GM19239 (cell line): ENCODE data around the gene NSMCE1.
"Not testable (repeated sequence)": the region's sequence is repeated elsewhere in the genome, so short reads cannot be mapped to it uniquely, and the experiment has no call there.

Source experiments
- DNase-seq: peaks from one replicate; pipeline ENCODE4 v3.0.0; 2011; ENCODE audit warnings: low spot score; ENCODE audit not compliant: insufficient read length
- FAIRE-seq: peaks from 2 replicates; lab custom pipeline; 2011; peaks lifted over from hg19 to GRCh38; lab: Jason Lieb, UNC

NSMCE1 gene

GRCh38 chr16:27220991-27221390 is 47.6 kb downstream of the NSMCE1 start:
- DNase-seq (no peak), FAIRE-seq (no peak)

GRCh38 chr16:27220527-27220926 is 48.0 kb downstream of the NSMCE1 start:
- FAIRE-seq = no peak
- DNase-seq = no peak

DNA sequence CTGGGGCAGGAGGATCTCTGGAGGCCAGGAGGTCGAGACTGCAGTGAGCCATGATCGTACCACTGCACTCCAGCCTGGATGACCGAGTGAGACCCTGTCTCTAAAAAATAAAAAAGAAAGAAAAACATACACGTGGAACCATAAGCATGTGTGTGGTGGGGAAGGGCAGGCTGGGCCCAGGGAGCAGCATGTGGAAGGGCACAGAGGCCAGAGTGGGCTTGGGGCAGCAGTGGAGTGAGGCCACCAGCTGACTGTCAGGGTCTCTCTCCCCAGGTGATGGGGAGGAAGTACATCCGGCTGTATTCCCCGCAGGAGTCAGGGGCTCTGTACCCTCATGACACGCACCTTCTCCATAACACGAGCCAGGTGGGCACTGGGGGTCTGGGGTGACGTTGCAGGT is 48.5 kb downstream of the NSMCE1 start:
- FAIRE-seq (no peak), DNase-seq (no peak)

- FAIRE-seq (no peak), DNase-seq (no peak)
Observed at GRCh38 chr16:27219161-27219560, 49.4 kb downstream of the NSMCE1 start.

- no peak for FAIRE-seq
Observed at GRCh38 chr16:27218756-27219155, 49.8 kb downstream of the NSMCE1 start.

DNA sequence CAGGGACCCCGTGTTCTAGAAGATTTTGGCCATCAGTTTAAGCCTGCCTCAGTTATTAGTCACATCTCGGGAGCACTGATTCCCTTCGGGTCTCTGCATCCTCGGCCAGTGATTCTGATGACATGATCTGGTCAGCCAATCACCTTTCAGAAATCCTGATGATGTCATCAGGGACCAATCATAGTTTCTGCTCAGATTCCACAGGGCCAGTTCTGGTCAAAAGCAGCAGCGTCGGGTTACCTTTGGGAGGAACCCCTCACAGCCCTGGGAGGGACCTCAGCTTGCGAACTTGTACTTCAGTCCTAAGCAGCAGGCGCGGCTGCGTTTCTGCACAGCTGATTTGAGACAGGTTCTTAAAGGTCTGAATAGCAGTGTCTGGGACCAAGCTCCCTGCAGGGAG is 51.3 kb downstream of the NSMCE1 start:
- DNase-seq (no peak), FAIRE-seq (no peak)

More at GRCh38 chr16:27218756-27219155, 49.8 kb downstream of the NSMCE1 start:
- no peak for DNase-seq

DNA sequence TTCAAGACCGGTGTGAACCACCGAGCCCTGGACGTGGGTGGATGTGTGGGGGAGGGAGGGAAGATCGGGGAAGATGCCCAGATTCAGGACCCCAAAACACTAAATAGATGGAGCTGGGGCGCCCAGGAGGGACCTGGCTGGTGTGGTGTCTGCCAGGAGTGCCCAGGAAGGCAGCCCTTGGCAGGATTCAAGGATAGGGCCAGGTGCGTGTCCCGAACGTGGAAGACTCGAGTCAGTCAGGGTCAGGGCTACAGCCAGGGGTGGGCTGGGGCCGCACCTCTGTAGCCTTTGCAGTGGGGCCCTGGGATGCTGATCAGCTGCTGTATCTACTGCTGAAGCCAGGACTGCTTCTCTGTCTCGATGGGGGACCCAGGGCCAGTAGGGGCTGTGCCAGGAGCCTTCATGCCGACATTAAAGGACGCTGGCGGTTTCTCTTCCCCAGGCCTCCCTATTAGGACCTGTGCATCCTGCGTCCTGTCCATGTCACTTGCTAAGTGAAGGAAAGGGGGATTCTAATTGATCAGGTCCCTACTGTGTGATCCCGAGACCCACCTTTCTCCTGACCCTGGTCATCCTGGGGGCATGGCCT is 52.2 kb downstream of the NSMCE1 start:
- FAIRE-seq (no peak), DNase-seq (no peak)

DNA sequence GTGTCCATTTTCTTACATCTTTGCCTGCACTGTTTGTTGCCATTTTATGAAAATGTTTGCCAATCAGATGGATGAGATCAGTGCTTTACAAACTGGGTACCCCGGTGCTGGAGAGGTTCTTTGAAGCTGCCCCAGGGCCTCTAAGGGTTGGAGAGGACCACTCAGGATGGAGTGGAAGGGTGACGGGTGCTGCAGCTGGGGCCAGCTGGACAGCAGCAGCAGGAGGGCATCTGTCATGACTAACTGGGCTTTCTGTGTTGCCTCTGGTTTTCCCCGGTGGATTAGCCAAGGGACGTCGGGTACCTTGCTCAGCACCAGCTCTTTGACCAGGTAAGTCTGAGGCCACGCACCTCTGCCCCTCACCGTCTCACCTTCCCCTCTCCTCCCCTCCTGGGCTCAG is 52.9 kb downstream of the NSMCE1 start:
- FAIRE-seq = no peak
- no peak for DNase-seq

GRCh38 chr16:27214084-27214961 is 54.2 kb downstream of the NSMCE1 start:
- no peak for FAIRE-seq
- no peak for DNase-seq

DNA sequence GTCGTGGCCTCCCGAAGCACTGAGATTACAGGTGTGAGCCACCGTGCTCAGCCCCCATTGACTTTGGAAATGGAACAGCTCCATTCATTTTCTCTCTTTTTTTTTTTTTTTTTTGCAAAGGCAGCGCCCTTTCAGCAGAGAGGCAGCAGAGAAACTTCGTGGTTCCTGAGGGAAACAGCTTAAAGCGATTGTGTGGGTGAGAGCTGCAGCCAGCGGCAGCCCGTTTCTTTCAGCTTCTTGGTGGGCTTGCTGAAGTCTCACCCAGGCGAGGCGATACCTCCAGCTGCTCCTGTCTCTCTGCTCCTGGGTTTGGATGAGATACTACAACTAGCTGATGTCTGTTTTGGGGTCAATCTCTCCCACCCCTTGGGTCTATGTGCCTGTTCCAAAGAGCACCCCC is 57.5 kb downstream of the NSMCE1 start:
- DNase-seq = no peak
- no peak for FAIRE-seq

DNA sequence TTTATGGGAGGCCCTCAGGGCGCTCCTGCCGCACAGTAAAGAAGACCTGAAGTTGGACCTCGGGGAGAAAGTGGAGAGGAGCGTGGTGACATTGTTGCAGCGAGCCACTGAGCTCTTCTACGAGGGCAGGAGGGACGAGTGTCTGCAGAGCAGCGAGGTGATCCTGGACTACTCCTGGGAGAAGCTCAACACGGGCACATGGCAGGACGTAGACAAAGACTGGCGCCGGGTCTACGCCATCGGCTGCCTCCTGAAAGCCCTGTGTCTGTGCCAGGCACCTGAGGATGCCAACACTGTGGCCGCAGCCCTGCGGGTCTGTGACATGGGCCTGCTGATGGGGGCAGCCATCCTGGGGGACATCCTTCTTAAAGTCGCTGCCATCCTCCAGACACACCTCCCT is 58.4 kb downstream of the NSMCE1 start:
- FAIRE-seq (no peak), DNase-seq (no peak)

DNA sequence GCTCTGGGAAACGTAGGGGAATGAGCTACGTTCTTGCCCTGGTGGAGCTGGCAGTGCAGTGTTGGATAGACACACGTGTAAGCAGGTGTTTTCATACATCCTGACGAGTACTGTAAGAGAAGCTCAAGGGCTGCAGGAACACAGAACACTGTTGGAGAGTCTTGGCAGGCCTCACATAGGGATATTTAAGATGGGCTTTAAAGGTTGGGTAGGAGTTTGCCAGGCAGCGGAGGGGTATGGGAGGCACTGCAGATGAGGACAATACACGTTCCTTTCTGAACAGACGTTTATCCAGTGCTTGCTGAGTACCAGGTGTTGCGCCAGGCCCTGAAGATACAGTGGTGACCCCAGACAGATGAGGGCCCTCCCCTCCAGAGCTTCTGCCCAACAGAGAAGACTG is 59.0 kb downstream of the NSMCE1 start:
- no peak for FAIRE-seq

GRCh38 chr16:27208796-27209195 is 59.8 kb downstream of the NSMCE1 start:
- no peak for DNase-seq
- no peak for FAIRE-seq

More for the DNA sequence above, 59.0 kb downstream of the NSMCE1 start:
- no peak for DNase-seq

- FAIRE-seq (no peak), DNase-seq (no peak)
Observed at GRCh38 chr16:27208081-27208680, 60.4 kb downstream of the NSMCE1 start.

- FAIRE-seq, DNase-seq: not testable (repeated sequence)
Observed at GRCh38 chr16:27207121-27207520, 61.5 kb downstream of the NSMCE1 start.

DNA sequence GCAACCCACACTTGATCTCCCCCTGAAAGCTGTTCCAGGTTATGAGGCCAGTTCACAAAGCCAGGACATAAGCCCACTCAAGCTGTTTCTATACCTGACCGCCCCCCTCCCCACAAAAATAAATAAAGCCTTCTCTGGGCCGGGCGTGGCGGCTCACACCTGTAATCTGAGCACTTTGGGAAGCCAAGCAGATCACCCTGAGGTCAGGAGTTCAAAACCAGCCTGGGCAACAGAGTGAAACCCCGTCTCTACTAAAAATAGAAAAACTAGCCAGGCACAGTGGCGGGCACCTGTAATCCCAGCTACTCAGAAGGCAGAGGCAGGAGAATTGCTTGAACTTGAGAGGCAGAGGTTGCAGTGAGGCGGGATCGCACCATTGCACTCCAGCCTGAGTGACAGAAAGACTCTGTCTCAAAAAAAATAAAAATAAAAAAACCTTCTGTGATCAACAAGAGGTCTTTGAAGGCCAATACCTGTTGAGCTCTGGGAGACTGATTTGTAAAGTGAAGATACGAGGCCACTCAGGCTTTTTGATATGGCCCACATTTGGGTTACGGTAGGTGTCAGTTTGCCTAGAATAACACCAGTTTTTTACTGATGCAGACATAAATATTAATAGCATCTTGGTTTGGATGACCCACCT is 63.0 kb downstream of the NSMCE1 start:
- DNase-seq (no peak), FAIRE-seq (no peak)

DNA sequence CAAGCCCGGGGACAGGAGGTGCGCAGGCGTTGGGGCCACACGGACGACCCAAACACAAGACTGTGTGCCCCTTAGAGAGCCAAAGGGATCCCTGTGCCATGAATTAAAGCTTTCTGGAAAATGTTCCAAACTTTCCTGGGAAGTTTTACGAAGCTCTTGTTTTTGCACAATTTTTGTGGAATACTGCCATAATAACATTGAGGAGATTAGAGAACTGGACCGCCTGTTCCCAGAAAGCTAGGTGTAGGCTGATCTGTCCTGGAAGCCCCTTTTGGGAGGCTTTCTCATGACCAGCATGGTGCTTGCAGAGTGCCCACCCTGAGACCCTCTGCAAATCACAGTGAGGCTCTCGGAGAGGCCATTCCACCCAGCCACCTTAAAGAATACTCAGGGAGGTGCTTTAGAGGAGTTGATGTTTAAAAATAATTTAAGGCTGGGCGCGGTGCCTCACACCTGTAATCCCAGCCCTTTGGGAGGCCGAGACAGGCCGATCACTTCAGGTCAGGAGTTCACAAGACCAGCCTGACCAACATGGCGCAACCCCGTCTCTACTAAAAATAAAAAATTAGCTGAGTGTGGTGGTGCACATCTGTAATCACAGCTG is 64.2 kb downstream of the NSMCE1 start:
- no peak for DNase-seq

GRCh38 chr16:27203507-27204311 is 64.9 kb downstream of the NSMCE1 start, which contains the start of gene KDM8:
KDM8 (plus strand) TSS chr16:27203526; CDS start chr16:27210124, 6,598 bp downstream.
- FAIRE-seq (peak; percentile 97), DNase-seq (peak; percentile 85)

More for the DNA sequence above, 64.2 kb downstream of the NSMCE1 start:
- no peak for FAIRE-seq

DNA sequence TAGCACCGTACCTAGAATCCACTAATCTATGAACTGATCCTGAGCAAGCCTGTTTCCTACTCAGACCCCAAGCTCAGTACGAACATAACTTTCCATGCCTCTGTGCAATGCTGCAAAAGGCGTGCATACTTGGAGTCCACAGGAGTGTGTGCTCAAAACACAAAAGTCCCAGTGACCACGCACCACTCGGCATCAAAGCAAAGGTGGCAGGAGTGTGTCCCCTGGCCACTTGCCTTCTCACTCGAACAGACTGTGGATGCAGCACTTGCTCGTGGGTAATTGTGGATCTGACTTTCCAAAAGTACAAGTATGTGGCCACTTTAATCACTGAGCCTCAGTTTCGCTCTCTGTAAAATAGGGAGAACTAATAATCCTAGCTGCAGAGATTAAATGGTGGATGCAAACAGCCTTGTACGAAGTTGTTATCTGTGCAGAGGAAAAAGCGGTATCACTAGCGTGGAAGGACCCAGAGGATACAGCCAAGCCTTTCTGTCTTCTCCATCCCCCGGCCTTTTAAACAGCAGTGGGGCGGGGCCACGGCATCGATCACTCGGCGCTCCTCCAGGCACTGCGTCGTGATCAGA is 65.6 kb downstream of the NSMCE1 start:
- DNase-seq = peak; percentile 47
- FAIRE-seq = no peak
